GM19043 (cell line): ENCODE measurements around the gene FCRL2.
A peak's percentile ranks its signal among the peaks of the same experiment; 100 is the strongest.

Experiments used
- ATAC-seq: cut with Tn5 transposase; IDR thresholded peaks from one replicate; pipeline ENCODE4 v1.9.1; 2021; ENCODE audit warnings: low read depth; ENCODE audit not compliant: unreplicated experiment

The FCRL2 gene, protein sequence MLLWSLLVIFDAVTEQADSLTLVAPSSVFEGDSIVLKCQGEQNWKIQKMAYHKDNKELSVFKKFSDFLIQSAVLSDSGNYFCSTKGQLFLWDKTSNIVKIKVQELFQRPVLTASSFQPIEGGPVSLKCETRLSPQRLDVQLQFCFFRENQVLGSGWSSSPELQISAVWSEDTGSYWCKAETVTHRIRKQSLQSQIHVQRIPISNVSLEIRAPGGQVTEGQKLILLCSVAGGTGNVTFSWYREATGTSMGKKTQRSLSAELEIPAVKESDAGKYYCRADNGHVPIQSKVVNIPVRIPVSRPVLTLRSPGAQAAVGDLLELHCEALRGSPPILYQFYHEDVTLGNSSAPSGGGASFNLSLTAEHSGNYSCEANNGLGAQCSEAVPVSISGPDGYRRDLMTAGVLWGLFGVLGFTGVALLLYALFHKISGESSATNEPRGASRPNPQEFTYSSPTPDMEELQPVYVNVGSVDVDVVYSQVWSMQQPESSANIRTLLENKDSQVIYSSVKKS

DNA sequence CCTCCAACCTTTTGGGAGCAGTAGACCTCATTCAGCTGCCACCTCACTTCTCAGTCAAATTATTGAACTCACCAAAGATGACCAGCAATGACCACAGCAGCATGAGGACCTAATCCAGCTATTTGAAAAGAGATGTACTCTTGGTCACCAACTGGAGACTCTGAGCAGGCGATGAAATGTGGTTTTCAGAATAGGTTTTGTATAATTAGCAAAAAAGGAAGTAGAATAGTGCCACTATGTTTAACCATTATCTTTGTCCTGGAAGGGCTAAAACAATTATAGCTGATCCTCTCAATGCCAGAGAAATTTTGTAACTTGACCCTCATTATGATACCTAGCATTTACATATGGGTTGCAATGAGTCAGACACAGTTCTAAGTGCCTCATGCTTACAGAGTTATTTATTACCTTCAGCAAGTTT, at the start of gene FCRL2:
TSS of gene FCRL2 (minus strand) at position 162 of the 421 bp plus-strand sequence. CDS start at position 103, 59 bp downstream.
- ATAC-seq, result peak; percentile 55

DNA sequence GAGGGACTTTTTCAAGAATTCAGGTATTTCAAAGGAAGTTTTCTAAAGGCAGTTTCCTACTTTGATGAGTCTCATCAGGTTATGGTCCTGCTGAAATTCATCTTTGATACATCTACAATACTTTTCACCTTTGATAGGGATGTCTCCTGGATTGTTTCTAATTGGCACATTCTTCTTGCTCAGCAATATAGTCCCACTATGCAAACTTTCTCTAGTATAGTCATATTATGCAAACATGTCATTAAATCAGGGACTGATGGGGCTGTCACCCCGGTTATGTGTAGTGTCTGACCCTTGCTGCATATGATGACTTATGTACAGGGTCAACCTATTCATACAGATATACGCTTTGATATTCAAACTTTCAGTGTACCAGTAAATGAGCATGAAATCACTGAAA, 43.4 kb upstream of the FCRL2 start:
- no peak for ATAC-seq

DNA sequence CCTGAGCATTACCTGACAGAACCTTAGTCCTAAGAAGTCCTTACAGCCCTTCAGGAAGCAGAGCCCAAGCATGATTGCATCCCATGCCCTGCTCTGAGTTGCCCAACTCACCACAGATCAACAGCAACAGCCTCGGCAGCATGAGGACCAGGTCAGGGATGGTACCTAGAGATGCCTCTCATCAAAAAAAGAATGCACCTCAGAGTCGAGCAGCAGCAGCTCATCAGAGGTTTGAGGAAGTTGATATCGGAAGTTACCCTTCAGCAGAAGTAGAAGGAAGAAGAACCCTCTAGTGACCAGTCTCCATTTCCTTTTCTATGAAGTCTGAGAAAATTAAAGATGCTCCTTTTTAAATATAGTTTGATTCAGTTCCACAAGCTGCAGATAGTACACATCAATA, 43.0 kb upstream of the FCRL2 start, which contains the start of gene FCRL1:
TSS of gene FCRL1 (minus strand) at position 225 of the 400 bp plus-strand sequence. CDS start at position 142, 83 bp downstream.
- ATAC-seq, result no peak

DNA sequence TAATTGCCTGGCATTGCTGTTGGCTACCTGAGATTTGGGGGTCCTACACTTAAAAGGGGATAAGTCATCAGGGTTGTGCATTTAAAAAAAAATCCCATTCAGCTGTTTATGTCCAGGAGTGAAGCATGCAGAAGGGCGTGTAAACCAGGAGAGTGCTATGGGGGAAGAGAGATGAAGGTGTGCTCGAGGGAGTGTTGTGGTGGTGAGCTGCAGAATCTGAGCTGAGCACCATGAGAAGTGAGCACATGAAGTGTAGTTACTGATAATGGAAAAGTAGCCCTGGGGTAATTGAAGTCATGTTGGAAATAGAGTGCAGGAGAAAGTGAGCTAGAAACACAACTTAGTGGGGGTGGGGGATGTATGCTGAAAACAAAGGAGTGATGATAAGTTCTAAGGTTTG, 42.3 kb upstream of the FCRL2 start:
- no peak for ATAC-seq

DNA sequence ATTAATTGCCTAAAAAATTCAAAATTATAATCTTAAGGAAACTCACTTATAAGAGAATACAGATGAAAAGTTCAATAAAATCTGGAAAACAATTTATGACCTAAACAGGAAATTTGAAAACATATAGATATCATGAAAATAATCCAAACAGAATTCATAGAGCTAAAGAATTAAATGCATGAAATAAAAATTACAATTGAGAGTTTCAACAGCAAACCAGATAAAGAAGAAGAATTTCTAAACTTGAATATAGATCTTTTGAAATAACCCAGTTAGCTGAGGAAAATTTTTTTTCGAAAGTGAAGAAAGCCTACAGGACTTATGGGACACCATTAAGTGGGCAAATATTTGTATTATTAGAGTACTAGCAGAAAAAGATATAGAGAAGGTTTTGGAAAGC, 36.3 kb upstream of the FCRL2 start:
- ATAC-seq, result no peak

DNA sequence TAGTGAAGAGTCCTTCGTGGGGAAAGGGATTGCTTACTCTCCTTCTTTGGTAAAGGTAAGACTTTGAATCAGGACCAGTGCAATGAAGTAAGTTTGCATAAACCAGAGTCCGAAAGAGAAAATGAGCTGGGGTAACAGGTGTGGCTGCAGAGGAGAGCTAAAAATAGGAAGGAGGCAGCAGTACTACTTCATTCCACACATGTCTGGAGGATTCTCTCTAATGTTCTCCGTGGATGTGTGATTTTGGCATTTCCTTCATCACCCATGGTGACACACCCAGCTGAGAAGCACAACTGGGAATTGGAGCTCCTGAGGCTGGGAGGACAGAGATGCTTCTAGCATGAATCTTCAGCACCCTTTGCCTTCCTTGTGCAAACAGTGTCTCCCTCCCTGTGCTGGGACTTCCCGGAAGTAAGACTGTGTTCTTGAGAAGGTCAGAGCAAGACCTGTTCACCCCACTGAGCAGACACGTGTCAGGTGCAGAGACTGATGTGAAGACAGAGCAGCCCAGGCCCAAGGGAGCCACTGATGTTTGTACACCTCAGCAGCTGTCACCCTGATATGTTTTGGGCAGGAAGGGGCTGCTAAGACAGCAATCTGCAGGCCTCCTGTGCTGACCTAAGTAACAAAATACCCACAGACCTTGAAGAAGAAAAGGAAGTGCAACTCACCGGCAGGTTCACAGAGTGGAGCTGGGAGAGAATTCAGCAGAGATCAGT, 29.7 kb upstream of the FCRL2 start:
- peak; percentile 94 for ATAC-seq

DNA sequence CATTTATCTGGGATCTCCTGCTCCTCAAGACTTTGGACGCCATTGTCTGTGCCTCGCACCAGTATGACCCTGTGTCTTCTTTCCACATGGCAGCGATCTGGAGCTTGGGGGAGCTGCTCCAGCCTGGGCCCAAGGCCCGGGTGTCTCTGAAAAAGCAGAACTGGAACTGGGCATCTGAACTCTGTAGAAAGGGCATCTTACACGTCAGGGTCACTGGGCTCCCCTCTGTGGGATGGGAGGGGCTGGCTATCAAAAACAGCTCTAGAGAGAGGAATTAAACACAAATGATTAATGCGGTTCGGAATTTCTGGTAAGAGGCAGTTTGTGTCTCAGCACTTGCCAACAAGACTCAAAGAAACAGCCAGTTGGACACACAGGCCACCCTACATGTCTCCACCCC, 26.9 kb upstream of the FCRL2 start:
- no peak for ATAC-seq

DNA sequence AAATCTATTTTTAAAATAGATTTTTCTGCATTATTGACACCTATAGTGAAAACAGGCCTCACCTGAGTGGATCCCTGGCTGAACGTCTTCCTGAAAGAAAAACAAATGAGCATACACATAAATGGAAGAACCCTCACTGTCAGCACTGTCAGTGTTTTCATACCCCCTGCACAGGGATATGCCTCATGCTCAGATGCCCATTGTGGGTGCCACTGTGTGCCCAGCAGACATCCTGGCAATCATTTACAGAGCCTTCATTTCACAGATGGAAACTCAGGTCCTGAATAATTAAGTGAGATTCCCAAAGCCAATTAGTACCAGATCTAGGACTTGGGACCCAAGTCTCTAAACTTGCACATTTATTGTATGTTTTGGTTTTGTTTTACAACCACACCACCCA, 23.1 kb upstream of the FCRL2 start:
- no peak for ATAC-seq

DNA sequence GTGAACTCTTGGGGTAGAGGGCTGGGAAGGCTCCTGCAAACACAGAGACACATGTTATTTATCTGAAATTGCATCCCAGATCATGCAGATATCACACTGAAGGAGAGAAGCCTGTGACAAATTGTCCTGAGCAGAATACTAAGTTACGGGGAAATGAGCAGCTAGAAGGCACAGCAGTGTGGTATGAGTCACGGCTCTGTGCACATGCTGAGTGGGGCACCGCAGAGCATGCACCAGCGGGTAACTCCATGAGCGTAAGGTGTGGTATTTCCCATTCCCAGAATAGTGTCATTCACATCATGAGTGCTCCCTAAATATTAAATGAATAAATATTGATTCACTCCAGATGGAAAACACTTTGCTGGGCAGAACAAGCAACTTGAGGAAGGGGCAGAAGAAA, 21.3 kb upstream of the FCRL2 start:
- no peak for ATAC-seq

DNA sequence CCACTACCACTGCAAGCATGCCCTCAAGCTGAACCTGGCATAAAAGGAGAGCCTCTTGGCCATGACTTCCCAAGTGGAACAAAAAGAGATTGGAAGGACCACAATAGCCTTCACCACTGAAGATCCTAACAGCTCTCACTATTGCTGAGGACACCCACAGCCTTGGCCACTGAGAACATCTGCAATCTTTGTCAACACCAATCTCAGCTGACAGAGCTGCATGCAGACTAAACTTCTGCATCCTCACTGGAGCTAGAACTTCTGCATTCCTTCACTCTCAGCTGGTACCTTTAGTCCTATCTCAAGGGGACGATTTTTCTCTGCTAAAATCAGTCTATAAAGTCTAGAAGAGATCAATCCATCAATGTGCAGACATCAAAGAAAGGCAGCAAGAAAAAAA, 8.3 kb upstream of the FCRL2 start:
- ATAC-seq, result no peak

DNA sequence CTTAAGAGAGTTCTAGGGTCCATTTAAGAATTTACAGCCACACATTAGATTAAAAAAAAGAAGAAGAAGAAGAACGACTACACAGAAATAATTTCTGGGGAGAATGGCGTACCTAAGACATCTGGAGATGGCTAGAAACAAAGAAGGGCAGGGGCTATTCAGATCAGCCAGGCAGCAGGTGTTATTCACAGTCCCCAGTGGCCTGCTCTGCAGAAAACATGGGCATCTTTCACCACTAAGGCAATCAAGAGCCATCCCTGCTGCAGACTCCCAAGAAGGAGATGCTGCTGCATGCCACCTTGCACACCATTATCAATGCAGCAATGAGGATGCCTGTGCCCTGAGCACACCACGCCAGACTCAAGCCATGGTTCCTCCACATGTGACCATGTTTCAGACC, 7.9 kb upstream of the FCRL2 start:
- no peak for ATAC-seq

DNA sequence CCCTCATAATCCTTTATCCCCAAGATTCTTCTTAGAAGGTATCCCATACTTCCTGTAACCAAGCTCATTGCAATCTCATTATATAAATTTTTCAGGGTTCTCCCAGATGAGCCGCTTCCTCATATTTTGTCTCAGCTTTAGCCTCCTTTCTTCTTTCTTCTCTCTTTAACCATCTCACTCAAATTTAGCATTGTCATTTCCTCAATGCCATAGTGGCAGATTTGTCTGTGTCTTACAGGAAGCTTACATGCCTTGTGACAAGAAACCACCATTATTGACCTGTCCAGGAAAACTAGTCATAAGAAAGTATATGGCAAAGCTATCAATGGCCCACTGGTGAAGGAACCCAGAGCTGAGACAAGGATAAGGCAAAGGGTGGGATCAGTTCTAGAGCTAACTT, 6.0 kb upstream of the FCRL2 start:
- no peak for ATAC-seq

DNA sequence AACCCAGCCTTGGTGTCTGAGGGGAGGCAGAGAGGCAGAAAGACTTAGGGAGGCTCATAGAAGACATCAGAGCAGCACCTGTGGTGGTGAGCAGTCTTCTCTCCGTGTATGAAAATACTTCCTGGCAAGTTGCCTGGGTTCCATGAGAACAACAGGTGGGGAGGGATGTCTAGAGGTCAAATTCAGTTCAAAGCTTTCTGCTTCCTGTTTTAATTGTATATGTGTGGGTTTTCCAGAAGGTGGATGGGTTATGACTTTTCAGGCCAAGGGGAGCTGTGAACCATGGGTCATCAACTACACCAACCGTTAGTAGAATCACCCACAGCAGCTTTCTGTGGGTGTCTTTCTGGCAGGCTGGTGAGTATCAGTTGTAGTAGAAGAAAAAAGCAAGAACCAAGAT, 4.1 kb upstream of the FCRL2 start:
- ATAC-seq, result peak; percentile 61

DNA sequence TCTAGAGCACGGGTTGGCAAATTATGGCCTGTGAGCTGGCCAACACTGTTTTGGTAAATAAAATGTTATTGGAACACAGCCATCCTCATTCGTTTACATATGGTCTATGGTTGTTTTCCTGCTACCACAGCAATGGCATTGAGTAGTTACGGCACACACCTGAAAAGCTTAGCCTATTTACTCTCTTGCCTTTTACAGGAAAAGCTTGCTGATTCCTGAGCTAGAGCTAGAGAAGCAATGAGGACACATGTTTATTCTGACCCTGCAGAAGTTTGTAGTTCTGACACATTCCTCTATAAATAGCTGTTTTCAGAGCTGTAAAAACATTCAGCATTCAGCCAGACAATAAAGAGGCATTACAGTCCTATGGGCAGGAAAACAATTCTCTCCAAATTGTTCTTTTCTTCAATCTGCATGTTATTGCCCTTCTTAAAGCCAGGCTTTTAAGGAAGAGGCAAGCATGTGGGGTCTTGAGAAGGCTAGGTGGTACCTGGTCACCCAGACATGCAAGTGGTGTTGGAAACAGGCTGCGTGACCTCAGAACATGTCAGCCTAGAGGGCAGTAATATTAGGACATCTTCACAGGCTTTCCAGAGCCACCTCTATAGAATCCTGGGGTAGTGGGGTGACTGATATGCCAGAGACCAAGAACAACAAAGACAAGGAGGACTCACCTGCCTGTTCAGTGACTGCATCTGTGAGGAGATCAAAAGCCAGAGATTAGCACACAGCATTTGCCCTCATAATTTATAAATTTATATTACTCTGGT, 1.6 kb downstream of the FCRL2 start:
- no peak for ATAC-seq

DNA sequence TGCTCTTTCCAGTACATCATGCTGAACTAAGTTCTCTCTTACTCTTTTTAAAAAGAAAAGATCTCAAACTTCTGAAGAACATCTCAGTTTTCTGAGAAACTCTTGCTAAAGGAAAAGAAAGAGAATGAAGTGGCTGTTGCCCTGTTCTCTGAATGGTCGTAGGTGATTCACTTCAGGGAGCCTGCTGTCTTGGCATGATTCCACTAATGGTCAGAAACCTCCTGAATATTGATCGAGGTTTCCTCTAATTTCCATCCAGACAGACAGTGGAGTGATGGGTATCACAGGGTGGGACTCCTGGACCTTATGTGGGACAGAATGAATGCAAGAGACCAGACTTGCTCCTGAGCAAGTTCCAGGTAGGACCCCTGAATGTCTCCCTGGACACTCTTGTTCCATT, 2.5 kb downstream of the FCRL2 start:
- ATAC-seq, result no peak

DNA sequence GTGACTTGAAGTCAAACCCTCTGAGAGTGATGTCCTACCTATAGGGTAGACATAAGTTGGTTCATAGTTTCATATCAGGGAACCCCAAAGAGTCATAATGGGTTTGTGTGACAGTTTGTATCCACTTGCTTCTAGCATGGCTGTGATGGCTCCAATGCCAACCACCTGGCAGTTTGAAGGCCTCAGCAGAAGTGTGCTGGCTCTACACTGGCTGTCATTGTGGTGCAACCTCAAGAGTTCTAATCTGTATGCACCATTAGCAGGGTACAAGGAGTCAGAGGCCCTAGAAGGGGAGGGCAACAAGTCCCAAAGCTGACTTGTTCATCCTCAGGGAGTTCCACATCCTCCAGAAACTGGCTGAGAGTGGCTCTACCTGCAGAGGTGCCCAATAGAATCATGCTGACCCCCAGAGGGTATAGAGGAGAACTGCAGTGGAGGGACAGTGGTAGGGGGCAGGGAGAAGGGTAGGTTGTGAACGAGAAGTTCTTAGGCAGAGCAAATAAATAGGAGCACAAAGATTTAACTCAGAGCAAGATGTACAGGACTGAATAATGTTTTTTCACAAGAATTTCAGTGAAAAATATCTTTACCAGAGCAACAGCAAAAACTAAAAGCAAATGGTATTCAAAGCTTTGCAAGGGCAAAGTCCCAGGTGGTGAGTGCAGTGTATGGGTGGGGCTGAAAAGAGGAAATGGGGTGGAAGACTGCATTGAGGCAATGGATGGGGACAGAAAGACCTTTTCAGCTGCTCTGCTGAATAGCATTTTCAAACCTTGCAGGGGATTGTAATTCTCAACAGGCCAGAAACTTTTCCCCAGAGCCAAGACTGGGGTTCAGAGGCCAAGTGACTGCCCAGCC, 3.2 kb downstream of the FCRL2 start:
- ATAC-seq, result no peak

DNA sequence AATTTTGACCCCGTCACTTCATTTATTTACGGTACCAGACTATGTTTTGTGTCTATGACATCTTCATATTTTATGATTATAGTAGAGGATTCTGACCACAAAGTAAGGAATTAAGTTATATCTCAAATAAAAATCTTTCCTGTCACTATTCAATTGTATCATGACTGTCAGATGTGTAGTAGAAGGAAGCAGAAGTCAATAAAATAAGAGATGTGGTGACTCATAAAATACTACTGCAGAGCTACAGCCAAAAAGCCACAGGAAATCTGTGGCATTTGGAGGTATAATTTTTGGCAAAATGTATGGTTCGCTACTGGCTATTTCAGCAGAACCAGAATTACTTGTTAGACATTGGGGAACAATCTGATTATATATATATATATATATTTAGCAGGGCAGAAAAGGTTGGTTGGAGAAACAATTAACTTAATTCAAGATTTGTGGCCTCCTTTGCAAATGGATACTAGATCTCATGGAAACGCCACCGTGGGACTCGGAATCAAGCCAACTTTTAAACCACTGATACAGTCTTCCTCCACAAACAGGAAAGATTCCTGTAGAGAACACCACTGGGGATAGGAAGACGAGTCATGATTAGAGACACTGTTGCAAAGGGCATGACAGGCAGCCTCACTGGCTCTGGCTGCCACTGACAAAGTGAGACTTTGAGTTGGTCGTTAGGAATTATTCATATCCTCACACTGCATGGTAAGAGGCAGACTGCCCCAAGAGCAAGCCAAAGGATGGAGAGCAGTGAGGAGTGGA, 5.1 kb downstream of the FCRL2 start:
- no peak for ATAC-seq

DNA sequence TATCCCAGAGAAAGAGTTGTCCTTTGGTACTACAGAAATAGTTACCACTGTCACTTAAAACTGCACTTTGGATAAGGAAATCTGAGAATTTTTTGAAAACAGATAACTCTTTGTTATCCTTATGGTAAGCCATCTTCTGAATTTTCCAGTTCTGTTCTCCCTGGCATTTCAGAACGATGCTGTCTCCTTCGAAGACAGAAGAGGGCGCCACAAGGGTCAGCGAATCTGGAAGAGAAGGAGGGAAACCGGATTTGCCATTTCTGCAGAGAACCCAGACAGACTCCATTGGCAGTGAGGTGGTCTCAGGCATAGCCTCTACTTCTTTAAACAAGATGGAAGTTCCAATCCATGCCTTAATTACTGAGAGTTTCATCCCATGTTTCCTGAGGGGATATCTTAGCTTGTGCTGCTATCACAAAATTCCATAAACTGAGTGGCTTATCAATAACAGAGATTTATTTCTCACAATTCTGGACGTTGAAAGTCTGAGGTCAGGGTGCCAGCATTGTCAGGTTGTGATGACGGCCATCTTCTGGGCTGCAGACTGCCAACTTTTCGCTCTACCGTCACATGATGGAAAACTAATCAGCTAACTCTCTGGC, 6.4 kb downstream of the FCRL2 start:
- no peak for ATAC-seq

DNA sequence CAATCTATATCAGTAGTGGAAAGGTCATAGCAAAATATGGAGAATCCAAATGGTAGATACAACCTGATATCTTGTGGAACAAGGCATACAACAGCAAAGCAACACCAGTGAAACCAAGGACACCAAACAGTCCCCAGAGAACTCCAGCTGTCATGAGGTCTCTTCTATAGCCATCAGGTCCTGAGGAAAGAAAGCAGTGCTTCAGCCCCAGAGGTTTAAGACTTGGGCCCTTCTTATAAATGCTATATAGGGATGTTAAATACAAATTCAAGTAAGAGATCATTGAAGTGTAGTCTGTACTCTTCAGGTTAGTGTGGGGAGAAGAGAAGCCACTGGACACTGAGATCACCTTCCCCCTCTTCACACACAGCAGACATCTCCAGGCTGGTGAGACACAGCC, 10.1 kb downstream of the FCRL2 start:
- no peak for ATAC-seq
